NCI-H345 treated with DMSO at 0.1 percent for 48 hours (cell line): ENCODE data around the gene IRAK1.

Source experiments
- DNase-seq: peaks from one replicate; lab custom pipeline; 2025; ENCODE audit not compliant: unreplicated experiment; lab: John Stamatoyannopoulos, UW

Gene IRAK1

GRCh38 chrX:154019633-154020528, at the start of gene IRAK1:
Gene IRAK1 (minus strand): TSS chrX:154019902. CDS start chrX:154019812, 90 bp downstream.
- DNase-seq = no peak

- DNase-seq = no peak
Measured at GRCh38 chrX:154068560-154068959, 48.9 kb upstream of the IRAK1 start.

GRCh38 chrX:154064637-154065435, 45.1 kb upstream of the IRAK1 start:
- no peak for DNase-seq

- DNase-seq = no peak
Measured at GRCh38 chrX:154063234-154063633, 43.5 kb upstream of the IRAK1 start.

- no peak for DNase-seq
Measured at GRCh38 chrX:154061801-154062200, 42.1 kb upstream of the IRAK1 start.

- no peak for DNase-seq
Measured at GRCh38 chrX:154059729-154060245, 40.1 kb upstream of the IRAK1 start.

- DNase-seq = no peak
Measured at GRCh38 chrX:154059231-154059630, 39.5 kb upstream of the IRAK1 start.

- DNase-seq = no peak
Measured at GRCh38 chrX:154058214-154058997, 38.7 kb upstream of the IRAK1 start.

- no peak for DNase-seq
Measured at GRCh38 chrX:154057791-154058190, 38.1 kb upstream of the IRAK1 start.

GRCh38 chrX:154056770-154057241, 37.1 kb upstream of the IRAK1 start:
- no peak for DNase-seq

- DNase-seq = no peak
Measured at GRCh38 chrX:154051201-154051810, 31.6 kb upstream of the IRAK1 start.

- no peak for DNase-seq
Measured at GRCh38 chrX:154050113-154050495, 30.4 kb upstream of the IRAK1 start.

GRCh38 chrX:154049209-154050112, 29.8 kb upstream of the IRAK1 start:
- no peak for DNase-seq

GRCh38 chrX:154048398-154048797, 28.7 kb upstream of the IRAK1 start:
- no peak for DNase-seq

- no peak for DNase-seq
Measured at GRCh38 chrX:154046940-154047610, 27.4 kb upstream of the IRAK1 start.

GRCh38 chrX:154046031-154046781, 26.5 kb upstream of the IRAK1 start:
- peak; percentile 48 for DNase-seq

GRCh38 chrX:154044091-154044490, 24.4 kb upstream of the IRAK1 start:
- DNase-seq = no peak
